Hepatocyte (in vitro differentiated cells): ENCODE results near the gene STMN3.

Source experiments
- CTCF ChIP-seq: fragments of 200-600 bp; sonication (generic); IDR thresholded peaks from 2 replicates; pipeline ENCODE4 v1.5.1; 2016; ENCODE audit warnings: antibody characterized with exemption, mild to moderate bottlenecking; ENCODE audit not compliant: poor library complexity
- EZH2 ChIP-seq: fragments of 200-600 bp; sonication (generic); IDR thresholded peaks from 2 replicates; pipeline ENCODE4 v1.6.1; 2016; ENCODE audit warnings: antibody characterized with exemption, mild to moderate bottlenecking, borderline replicate concordance

- TF ChIP-seq CTCF (no peak), EZH2 (no peak)
These were observed 48.3 kb upstream of the STMN3 start for GRCh38 chr20:63701329-63702035.
